Stomach (tissue), 9 donors: ENCODE measurements around the gene RPTOR. TPM values are rescaled to one million over a fixed set of nuclear protein-coding genes. Genes with fewer than 3 reads are reported as not detected.
A peak's percentile ranks its signal among the peaks of the same experiment; 100 is the strongest.
"Not testable (repeated sequence)": the region's sequence is repeated elsewhere in the genome, so short reads cannot be mapped to it uniquely, and the experiment has no call there.

Source experiments
- DNase-seq, 2 donors: peaks; one replicate each; pipeline versions ENCODE4 v3.0.0 to v3.0.0-alpha.2; 2013 to 2019
- H3K27ac ChIP-seq, 5 donors: fragments of 200-600 bp in 4 of 5; sonication (generic) in 4 of 5; one replicate each; pipeline ENCODE4 v1.5.1; 2013 to 2019; ENCODE audit warnings: mild to moderate bottlenecking in 1 of 5, moderate library complexity in 1 of 5
- H3K27me3 ChIP-seq, 3 donors: fragments of 200-600 bp; sonication (generic); one replicate each; pipeline ENCODE4 v1.5.1; 2017 to 2019; ENCODE audit warnings: mixed run types in 1 of 3
- H3K36me3 ChIP-seq, 4 donors: fragments of 200-600 bp; sonication (generic); 1 replicate in 3 of 4; 2 replicates in 1 of 4; pipeline ENCODE4 v1.5.1; 2016 to 2019
- H3K4me1 ChIP-seq, 4 donors: fragments of 200-600 bp; sonication (generic); one replicate each; pipeline ENCODE4 v1.5.1; 2016 to 2019
- H3K4me3 ChIP-seq, 4 donors: fragments of 200-600 bp; sonication (generic) in 3 of 4; one replicate each; pipeline ENCODE4 v1.5.1; 2016 to 2019; ENCODE audit warnings: mild to moderate bottlenecking in 1 of 4
- H3K9me3 ChIP-seq, 4 donors: fragments of 200-600 bp; sonication (generic); one replicate each; pipeline ENCODE4 v1.5.1; 2016 to 2019
- CTCF ChIP-seq, 7 experiments: fragments of 450-650 bp in 4 of 7; fragments of 200-600 bp in 3 of 7; sonication (generic) in 3 of 7; IDR thresholded peaks; one replicate each; pipeline ENCODE4 v1.5.1; 2016 to 2019; ENCODE audit warnings: antibody characterized with exemption in 7 of 7, control low read depth in 2 of 7, mild to moderate bottlenecking in 1 of 7
- EP300 ChIP-seq: sonication (generic); formaldehyde crosslinking; IDR thresholded peaks from one replicate; pipeline ENCODE4 v1.6.1; 2017; ENCODE audit warnings: antibody characterized with exemption
- POLR2A ChIP-seq, 4 donors: fragments of 450-650 bp; IDR thresholded peaks; one replicate each; pipeline ENCODE4 v1.6.1; 2016; ENCODE audit warnings: antibody characterized with exemption in 4 of 4, control low read depth in 2 of 4, mild to moderate bottlenecking in 1 of 4, moderate library complexity in 1 of 4
- POLR2AphosphoS5 ChIP-seq, 3 donors: sonication (generic); formaldehyde crosslinking; IDR thresholded peaks; one replicate each; pipeline ENCODE4 v1.6.1; 2016; ENCODE audit warnings: antibody characterized with exemption in 3 of 3
- WGBS, 5 donors: extraction: QIAGEN DNeasy Blood & Tissue Kit in 3 of 5; methylation state at CpG; one replicate each; pipeline versions ENCODE4 v1.1.5 to v1.1.7; 2013 to 2018; 5-methylcytosine and 5-hydroxymethylcytosine counted together
- intact Hi-C: fragments of 100-400 bp; cut with DNase I; formaldehyde crosslinking; loops from one replicate; pipeline ENCODE4 v1.15.1; 2023; ENCODE audit warnings: low total_unique reads
- polyA plus RNA-seq, 3 donors: library from polyadenylated mRNA; stranded (reverse); fragments of 200-250 nt; gene quantifications; one replicate each; pipeline ENCODE4 v1.2.3, GENCODE V29; 2013
- total RNA-seq, 5 donors: library from RNA; depleted of rRNA; stranded (reverse); fragments of >200 nt; gene quantifications; one replicate each; pipeline versions ENCODE4 v1.1.0 to v1.2.3, GENCODE V29; 2014 to 2016
- donor health status: healthy with polysubstance abuse.
- donor health status: Bipolar disorder and iron deficiency.
- donor health status: healthy.

RPTOR gene
- total and polyA plus RNA-seq, 8 donors, result 3.8 to 103 (median 19.3) TPM

GRCh38 chr17:80759377-80759673, 214.7 kb downstream of the RPTOR start:
- Histone ChIP-seq H3K27me3 (no peaks in the 10 kb centered on the region), H3K4me1 (peaks cover 6 to 31% (median 18%) of the 10 kb centered on the region in 4 donors), H3K27ac (peak overlapping the region in 4 of 5 donors; percentile 17 to 62 (median 56)), H3K36me3 (peaks cover 0 to 27% (median 22%) of the 10 kb centered on the region in 4 donors), H3K4me3 (no peak overlapping the region), H3K9me3 (no peaks in the 10 kb centered on the region)
- intact Hi-C loops, result no loop called here
- DNase-seq, result no peak
- WGBS, 5 donors, result 81 to 95% (median 91%) methylated on average over 2 of the region's 2 CpGs
- TF ChIP-seq CTCF (IDR thresholded peaks at IDR 0.05), result no peak
- no peak for TF ChIP-seq POLR2A (IDR thresholded peaks at IDR 0.05)
- TF ChIP-seq POLR2AphosphoS5 (IDR thresholded peaks at IDR 0.05), result no peak
- TF ChIP-seq EP300, result no peak

GRCh38 chr17:80760511-80760911, 215.9 kb downstream of the RPTOR start:
- Histone ChIP-seq H3K27ac (peak overlapping the region in 3 of 5 donors; percentile 2 to 32 (median 28)), H3K4me3 (no peak overlapping the region), H3K36me3 (peaks cover 0 to 15% (median 12%) of the 10 kb centered on the region in 4 donors), H3K27me3 (no peaks in the 10 kb centered on the region), H3K4me1 (peaks cover 6 to 38% (median 18%) of the 10 kb centered on the region in 4 donors), H3K9me3 (no peaks in the 10 kb centered on the region)
- WGBS, 5 donors, result 22 to 44% (median 28%) methylated on average over 12 of the region's 12 CpGs
- intact Hi-C loops, result no loop called here
- DNase-seq, result peak; percentile 77
- TF ChIP-seq POLR2A (IDR thresholded peaks at IDR 0.05) (no peak), POLR2AphosphoS5 (IDR thresholded peaks at IDR 0.05) (peak in 1 of 3 donors; percentile 30)

- WGBS, 5 donors, result 65 to 82% (median 78%) methylated on average over 17 of the region's 17 CpGs
- intact Hi-C loops, result no loop called here
- Histone ChIP-seq H3K27me3 (no peaks in the 10 kb centered on the region), H3K4me1 (peaks cover 6 to 38% (median 18%) of the 10 kb centered on the region in 4 donors), H3K27ac (peak overlapping the region in 1 of 5 donors; percentile 41), H3K4me3 (no peak overlapping the region), H3K9me3 (no peaks in the 10 kb centered on the region), H3K36me3 (peaks cover 0 to 11% (median 6%) of the 10 kb centered on the region in 4 donors)
- TF ChIP-seq POLR2AphosphoS5 (IDR thresholded peaks at IDR 0.05), result no peak
- TF ChIP-seq CTCF (IDR thresholded peaks at IDR 0.05), result no peak
- TF ChIP-seq EP300, result no peak
- TF ChIP-seq POLR2A (IDR thresholded peaks at IDR 0.05), result no peak
- DNase-seq, result no peak
Measured at GRCh38 chr17:80761110-80761871, 216.7 kb downstream of the RPTOR start.

- Histone ChIP-seq H3K4me1 (peaks cover 6 to 38% (median 18%) of the 10 kb centered on the region in 4 donors), H3K9me3 (no peaks in the 10 kb centered on the region), H3K27ac (peak overlapping the region in 1 of 5 donors; percentile 41), H3K4me3 (no peak overlapping the region), H3K27me3 (no peaks in the 10 kb centered on the region), H3K36me3 (peaks cover 0 to 5% (median 2%) of the 10 kb centered on the region in 4 donors)
- 87 to 90% (median 89%) methylated on average over 11 of the region's 11 CpGs for WGBS, 5 donors
- DNase-seq, result no peak
- intact Hi-C loops, result no loop called here
- no peak for TF ChIP-seq EP300
- no peak for TF ChIP-seq POLR2A (IDR thresholded peaks at IDR 0.05)
Measured at GRCh38 chr17:80762076-80762475, 217.4 kb downstream of the RPTOR start.

GRCh38 chr17:80763293-80763867, 218.7 kb downstream of the RPTOR start:
- Histone ChIP-seq H3K27me3 (no peaks in the 10 kb centered on the region), H3K4me3 (no peak overlapping the region), H3K36me3 (peaks cover 0 to 4% (median 0%) of the 10 kb centered on the region in 4 donors), H3K4me1 (peaks cover 6 to 36% (median 18%) of the 10 kb centered on the region in 4 donors), H3K27ac (no peak overlapping the region), H3K9me3 (no peaks in the 10 kb centered on the region)
- no peak for DNase-seq
- intact Hi-C loops, result no loop called here
- 67 to 83% (median 81%) methylated on average over 15 of the region's 15 CpGs for WGBS, 5 donors
- TF ChIP-seq POLR2A (IDR thresholded peaks at IDR 0.05) (no peak), EP300 (no peak), CTCF (IDR thresholded peaks at IDR 0.05) (no peak), POLR2AphosphoS5 (IDR thresholded peaks at IDR 0.05) (no peak)

GRCh38 chr17:80764627-80765145, 220.0 kb downstream of the RPTOR start:
- DNase-seq, H3K4me3 ChIP-seq, H3K27me3 ChIP-seq, H3K9me3 ChIP-seq, intact Hi-C loops, H3K36me3 ChIP-seq, H3K27ac ChIP-seq: not testable (repeated sequence)
- peaks cover 6 to 23% (median 12%) of the 10 kb centered on the region in 4 donors for H3K4me1 ChIP-seq
- WGBS, 5 donors, result 76 to 87% (median 83%) methylated on average over 4 to 5 of the region's 5 CpGs
